ENCODE data around the gene DPEP1.

- TF ChIP-seq CTCF (IDR thresholded peaks at IDR 0.05; ENCODE audit: low read depth, low read length) (no peak), EZH2phosphoT487 (IDR thresholded peaks at IDR 0.05; ENCODE audit: low read depth) (no peak)
These were observed 27.2 kb upstream of the DPEP1 start for GRCh38 chr16:89586218-89586617.
